Lung microvascular endothelial cell (primary cell): ENCODE measurements around the gene PACSIN2. TPM values are rescaled to one million over a fixed set of nuclear protein-coding genes. Genes with fewer than 3 reads are reported as not detected.
"Not testable (repeated sequence)": the region's sequence is repeated elsewhere in the genome, so short reads cannot be mapped to it uniquely, and the experiment has no call there.

Source experiments
- DNase-seq, 2 donors: peaks; one replicate each; pipeline versions ENCODE4 v3.0.0 to v3.0.0-alpha.2; 2010; ENCODE audit warnings: low read depth in 2 of 2
- total RNA-seq: library from RNA; depleted of rRNA; stranded (reverse); fragments of >200 nt; gene quantifications from 2 replicates; pipeline ENCODE4 v1.2.1, GENCODE V29; 2014

The PACSIN2 gene
- total RNA-seq = 59.9 and 88.9 TPM in 2 replicates

DNA sequence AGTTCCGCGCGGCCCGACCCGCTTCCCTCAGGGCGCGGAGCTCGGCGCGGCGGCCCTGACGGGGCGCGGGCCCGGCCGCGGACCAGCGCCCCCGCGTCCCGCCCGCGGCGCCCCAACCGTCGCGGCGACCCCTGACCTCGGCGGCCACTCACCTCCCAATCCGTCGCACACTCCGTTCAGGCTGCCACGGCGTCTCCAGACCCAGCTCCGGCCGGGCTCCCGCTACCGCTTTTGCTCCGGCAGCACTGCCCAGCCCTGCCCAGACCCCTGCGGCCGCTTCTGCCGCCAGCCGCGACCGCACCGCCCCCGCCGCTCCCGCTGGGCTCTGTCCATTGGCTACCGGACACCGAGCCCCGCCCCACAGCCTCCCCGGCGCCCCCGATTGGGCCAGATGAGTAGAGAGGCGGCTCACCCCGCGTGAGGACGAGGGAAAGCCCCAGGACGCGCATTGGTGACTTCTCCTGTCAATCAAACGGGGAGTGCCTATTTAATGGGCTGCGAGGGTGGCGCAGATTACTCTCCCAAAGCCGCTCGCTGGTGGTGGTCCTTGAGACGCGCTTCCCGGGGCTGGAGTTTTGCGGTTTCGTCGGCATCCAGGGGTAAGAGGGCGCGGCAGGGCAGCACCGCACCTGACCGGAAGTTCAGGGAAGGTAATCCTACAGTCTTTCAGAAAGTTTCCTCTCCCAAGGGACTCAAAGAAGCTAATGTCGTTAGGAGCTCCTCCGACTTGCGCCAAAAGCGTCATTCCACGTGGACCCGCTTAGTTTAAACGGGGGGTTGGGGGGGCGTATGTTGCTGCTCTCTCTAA, at the start of gene PACSIN2:
Gene PACSIN2, minus strand, starts transcription at position 281 of the 808 bp plus-strand sequence. CDS start 103,069 bp downstream, outside the sequence.
- peak; percentile 98 to 99 for DNase-seq

DNA sequence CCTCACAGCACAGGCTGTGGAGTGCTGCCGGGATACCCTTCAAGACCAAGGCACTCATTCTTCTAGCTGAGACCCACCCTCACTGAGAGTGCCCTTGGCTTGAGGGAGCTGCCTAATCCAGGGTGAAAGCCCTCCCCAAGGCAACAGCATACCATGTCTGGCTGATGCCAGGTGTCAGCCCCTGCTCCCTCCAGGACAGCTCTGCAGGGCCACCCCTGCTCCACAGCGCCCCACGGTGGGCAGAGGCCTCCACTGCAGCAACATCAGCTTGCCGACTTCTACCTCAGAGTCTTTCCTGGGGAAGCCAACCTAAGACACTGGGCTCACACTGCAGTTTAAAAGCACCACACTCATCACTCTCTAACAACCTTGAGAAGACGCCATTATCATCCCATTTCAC, 45.2 kb upstream of the PACSIN2 start:
- peak; percentile 38 to 47 for DNase-seq

GRCh38 chr22:43057641-43058040, 42.7 kb upstream of the PACSIN2 start:
- no peak for DNase-seq

- DNase-seq = peak in 1 of 2 donors; percentile 13
Observed at GRCh38 chr22:43053176-43053575, 38.2 kb upstream of the PACSIN2 start.

- DNase-seq = no peak
Observed at GRCh38 chr22:43050995-43051394, 36.0 kb upstream of the PACSIN2 start.

DNA sequence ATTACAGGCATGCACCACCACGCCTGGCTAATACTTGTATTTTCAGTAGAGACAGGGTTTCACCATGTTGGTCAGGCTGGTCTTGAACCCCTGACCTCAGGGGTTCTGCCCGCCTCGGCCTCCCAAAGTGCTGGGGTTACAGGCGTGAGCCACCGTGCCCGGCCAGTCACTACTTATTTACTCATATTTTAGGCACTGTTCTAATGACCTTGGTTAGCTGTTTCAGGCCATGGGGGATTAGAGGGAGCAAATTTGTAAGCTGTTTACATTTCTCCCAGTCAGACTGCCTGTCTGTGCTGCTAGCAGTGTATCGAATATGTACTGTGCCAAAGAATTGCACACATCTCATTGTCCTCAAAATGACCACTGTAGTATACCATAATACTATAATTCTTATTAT, 32.7 kb upstream of the PACSIN2 start:
- no peak for DNase-seq

DNA sequence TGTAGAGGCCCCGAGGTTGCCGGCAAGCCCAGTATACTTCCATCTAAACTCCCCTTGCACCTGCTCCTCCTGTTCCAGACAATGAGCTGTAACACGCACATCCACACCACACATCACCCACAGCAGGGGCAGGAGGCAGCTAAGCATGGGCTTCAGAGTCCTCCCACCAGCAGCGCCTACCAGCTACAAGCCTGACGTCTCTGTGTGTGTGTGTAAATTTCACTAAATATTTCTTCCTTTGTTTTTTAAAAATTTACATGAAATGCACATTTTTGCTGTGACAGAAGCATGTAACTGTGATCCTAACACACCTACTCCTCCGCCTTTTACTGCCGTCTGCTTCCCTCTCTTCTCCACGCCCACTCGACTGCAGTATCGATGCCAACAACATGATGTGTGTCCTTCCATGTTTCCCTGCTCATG, 29.4 kb upstream of the PACSIN2 start:
- no peak for DNase-seq

DNA sequence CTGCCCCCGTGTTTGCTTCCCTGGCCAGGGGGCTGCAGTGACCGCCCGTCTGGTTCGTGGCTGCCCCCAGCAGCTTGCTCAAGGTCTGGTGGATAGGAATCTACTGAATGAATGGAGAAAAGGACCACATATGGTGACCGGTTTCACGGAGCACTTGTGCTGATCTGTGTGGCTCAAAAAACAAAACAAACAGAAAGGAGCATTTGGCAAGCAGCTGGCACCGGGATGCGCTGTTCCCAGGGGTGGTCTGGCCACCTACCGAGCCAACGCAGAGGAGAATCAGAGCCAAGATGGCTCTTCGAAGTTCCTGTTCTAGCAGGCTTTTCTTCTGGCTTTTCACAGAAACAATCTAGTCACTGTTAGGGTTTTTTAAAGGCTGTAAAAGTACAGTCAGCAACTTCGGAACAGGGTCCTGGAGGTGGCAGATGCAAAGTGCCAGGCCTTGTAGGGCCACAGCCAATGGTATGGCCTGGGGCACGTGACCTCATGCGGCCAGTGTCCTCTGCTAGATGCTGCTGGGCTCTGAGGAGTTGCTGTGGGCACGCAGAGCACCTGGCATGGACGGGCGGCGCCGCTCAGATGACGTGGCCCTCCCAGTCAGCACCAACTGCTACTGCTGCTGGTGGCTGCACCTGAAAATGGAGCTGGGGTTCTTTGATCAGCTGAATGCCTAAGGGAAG, 27.3 kb upstream of the PACSIN2 start:
- no peak for DNase-seq

DNA sequence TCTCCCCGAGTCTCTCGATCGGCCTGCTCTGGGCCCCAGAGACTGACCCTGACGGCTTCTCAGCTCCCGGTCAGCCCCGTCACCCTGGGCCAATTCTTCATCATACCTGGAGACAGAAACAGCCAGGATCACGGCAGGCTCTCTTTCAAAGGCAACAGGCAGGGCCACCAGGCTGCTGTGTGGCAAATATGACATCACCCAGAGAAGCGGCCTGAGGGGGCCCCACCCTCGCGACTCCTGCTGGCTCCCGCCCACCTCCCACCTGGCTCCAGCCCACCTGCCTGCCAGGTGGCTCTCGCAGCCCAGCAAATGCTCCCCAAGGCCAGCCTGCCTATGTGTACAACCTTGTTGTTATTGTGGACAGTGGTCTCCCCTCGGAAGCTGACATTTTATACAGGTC, 24.9 kb upstream of the PACSIN2 start:
- DNase-seq = no peak

DNA sequence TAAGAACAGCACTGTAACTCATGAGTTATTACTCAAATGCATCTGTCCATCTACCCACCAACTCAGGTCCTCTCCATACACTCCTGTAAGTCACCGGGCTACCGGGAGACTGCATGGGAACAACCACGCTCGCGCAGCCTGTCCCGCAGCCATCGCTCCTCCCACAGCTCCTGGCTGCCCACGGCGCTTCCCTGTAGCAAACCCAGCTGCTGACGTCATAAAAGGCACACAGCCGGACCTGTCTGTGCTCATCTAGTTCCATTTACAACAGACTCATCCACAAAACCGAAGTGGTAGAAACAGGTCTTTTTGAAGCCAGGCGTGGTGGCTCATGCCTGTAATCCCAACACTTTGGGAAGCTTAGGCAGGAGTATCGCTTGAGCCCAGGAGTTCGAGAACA, 23.4 kb upstream of the PACSIN2 start:
- no peak for DNase-seq

- DNase-seq = peak; percentile 97
Observed at GRCh38 chr22:43036282-43036829, 21.4 kb upstream of the PACSIN2 start.

- DNase-seq = no peak
Observed at GRCh38 chr22:43035250-43035649, 20.3 kb upstream of the PACSIN2 start.

DNA sequence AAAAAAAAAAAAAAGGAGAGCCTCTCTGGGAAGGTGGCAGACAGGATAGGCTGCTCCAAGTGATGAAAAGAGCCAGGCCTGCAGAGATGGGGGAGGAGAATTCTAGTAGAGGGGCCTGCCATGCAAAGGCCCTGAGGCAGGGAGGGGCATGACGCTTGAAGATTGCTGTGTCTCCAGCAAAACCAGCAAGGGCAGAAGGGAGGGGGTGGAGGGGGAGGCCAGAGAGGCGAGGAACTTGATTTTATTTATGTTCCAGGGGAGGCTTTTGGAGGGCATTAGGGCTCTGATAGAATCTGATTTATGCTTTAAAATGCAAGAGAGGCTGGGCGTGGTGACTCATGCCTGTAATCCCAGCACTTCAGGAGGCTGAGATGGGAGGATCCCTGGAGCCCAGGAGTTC, 16.7 kb upstream of the PACSIN2 start:
- DNase-seq = no peak

- no peak for DNase-seq
Observed at GRCh38 chr22:43018615-43019014, 3.7 kb upstream of the PACSIN2 start.

GRCh38 chr22:43017525-43018460, 2.8 kb upstream of the PACSIN2 start:
- DNase-seq = no peak

DNA sequence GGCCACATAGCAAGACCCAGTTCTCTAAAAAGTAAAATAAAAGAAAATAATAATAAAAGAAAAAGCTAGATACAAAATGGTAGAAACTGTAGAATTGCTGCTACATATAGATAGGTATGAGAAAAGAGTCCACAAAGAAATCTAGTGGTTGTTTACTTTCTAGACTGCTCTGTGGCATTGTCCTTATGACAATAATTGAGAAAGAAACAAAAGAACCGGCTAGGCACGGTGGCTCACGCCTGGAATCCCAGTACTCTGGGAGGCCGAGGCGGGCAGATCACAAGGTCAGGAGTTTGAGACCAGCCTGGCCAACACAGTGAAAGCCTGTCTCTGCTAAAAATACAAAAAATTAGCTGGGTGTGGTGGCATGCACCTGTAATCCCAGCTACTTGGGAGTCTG, 1.2 kb upstream of the PACSIN2 start:
- not testable (repeated sequence) for DNase-seq

DNA sequence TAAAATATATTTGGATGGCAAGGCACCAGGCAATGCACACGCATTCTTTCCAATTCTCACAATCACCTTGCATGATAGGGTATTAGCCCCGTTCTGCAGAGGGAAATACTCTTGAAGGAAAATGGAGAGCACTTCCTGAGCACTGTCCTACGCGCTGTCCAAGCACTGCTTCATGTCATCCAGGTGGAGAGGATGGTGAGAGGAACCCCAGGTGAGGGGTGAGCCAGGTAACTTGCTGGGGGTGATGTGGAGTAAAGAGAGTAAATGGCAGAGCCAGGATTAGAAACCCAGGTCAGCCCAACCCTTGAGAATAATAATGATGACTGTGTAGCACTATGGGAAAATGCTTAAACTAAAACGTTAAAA, 711 bp upstream of the PACSIN2 start:
- no peak for DNase-seq

DNA sequence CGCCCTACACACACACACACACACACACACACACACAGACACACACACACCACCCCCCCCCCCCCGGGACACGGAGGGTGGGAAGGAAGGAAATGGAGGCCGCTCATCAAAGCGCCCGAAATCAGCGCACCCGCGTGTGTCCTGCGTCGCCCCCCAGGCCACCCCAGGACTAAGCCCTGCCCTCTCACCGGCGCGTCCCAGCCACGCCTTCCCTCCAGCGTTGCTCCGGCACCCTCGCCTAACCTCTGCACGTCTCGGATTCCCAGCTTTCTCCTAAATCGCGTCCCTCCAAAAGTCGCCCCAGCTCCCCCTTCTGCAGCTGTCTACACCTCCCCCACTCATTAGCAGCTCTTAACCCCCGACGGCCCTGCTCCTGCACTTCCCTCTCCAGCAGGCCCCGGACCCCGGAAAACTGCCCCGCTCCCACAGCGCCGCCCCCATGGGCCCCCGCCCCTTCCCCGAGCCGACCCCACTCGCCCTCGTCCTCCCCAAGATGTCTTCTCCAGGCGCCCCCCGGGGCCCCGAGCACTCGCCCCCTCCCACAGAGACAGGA, 557 bp downstream of the PACSIN2 start:
- DNase-seq = peak; percentile 25 to 42

GRCh38 chr22:43013355-43014315, 1.3 kb downstream of the PACSIN2 start:
- peak in 1 of 2 donors; percentile 83 for DNase-seq

- no peak for DNase-seq
Observed at GRCh38 chr22:43012390-43012789, 2.6 kb downstream of the PACSIN2 start.
